ENCODE measurements around the gene IGFBP5.

- TF ChIP-seq CTCF (IDR thresholded peaks at IDR 0.05) (no peak), POLR2A (IDR thresholded peaks at IDR 0.05) (no peak)
Observed at GRCh38 chr2:216629784-216630183, 65.6 kb downstream of the IGFBP5 start.
